Stimulated activated CD8-positive, alpha-beta memory T cell treated with anti-CD3 and anti-CD28 coated beads, Interleukin-7, amount 100 ng/mL, for 4 hours (primary cell): ENCODE measurements around the gene TMEM60.
"Not testable (repeated sequence)": the region's sequence is repeated elsewhere in the genome, so short reads cannot be mapped to it uniquely, and the experiment has no call there.

Experiments used
- DNase-seq, 2 donors: peaks; one replicate each; pipeline ENCODE4 v3.0.0-alpha.2; 2020; ENCODE audit warnings: low read depth in 2 of 2

Gene TMEM60, protein sequence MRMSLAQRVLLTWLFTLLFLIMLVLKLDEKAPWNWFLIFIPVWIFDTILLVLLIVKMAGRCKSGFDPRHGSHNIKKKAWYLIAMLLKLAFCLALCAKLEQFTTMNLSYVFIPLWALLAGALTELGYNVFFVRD

DNA sequence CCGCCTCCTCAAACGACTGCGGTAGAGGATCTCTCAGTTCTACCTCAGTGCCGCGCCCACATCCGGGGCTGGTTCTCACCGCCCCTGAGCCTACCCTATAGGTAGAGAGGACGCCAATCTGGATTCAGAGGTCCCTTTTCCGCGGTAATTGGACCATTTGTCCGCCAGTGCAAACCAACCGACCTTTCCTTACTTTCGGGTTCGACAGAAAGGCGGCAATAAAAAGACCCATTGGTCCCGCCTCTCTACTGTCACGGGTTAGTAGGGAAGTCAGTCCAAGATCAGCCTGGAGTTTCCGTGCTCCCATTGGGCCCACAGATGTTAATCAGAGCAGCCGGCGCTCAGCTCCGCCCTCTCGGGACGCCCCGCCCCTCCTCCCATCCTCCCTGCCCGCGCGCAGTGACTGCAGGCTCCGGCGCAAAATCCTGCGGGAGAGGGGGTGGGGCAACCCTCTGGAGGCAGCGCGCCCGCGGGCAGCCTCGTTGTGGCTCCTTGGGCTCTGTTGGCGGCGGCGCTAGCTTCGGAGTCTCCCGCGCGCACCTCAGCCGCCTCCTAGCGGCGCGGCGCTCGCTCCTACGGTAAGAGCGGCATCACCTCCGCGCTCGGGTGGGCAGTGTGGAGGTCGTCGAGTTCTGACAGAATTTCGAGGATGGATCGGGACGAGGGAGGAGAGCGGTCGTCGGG is at the start of gene TMEM60, which contains the start of gene PHTF2:
TMEM60 (minus strand) TSS at position 41 of the 684 bp plus-strand sequence. CDS start 4,061 bp downstream, outside the sequence.
PHTF2 (plus strand) TSS at position 380 of the 684 bp plus-strand sequence.
- DNase-seq = peak; percentile 91

DNA sequence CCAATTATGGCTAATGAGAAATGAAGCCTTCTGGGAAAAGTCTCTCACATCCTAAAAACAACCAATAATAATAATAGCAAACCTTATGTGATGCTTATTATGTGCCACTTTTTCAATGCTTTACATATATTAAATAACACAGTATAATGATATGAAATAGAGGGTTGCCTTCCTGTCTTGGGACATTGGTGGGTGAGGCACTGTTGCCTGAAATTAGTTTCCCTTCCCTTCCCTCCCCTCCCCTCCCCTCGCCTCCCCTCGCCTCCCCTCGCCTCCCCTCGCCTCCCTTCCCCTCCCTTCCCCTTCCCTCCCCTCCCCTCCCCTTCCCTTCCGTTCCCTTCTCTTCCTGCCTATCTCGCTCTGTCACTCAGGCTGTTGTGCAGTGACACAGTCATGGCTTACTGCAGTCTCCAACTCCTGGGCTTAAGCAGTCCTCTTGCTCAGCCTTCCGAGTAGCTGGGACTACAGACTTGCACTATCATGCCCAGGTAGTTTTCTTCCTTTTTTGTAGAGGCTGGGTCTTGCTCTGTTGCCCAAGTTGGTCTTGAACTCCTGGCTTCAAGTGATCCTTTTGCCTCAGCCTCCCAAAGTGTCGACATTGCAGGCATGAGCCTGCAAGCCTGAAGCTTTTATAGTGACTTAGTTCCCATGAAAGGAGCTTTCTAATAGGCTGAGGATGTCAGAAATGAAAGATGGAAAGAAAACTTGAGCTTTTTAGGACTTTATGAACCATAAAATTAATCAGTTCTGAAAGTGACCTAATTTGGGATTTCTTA is 48.3 kb upstream of the TMEM60 start:
- no peak for DNase-seq

DNA sequence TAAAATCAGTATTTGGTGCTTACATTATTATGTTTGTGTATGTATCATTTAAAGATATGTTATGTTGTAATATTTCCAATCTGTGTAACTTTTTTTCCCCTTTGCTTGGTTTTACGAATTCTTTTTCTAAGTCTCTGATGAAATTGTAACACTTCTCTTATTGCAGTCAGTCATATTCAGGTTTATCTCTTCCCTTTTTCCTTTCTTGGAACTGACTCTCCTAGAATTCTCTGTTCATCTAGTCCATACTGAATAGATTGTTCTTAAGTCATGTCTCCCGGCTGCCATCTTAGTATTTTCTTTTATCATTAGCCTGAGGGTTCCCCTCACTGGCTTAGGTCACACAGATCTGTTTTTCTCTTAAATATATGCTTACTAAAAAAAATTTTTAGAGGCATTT is 45.0 kb upstream of the TMEM60 start:
- no peak for DNase-seq

DNA sequence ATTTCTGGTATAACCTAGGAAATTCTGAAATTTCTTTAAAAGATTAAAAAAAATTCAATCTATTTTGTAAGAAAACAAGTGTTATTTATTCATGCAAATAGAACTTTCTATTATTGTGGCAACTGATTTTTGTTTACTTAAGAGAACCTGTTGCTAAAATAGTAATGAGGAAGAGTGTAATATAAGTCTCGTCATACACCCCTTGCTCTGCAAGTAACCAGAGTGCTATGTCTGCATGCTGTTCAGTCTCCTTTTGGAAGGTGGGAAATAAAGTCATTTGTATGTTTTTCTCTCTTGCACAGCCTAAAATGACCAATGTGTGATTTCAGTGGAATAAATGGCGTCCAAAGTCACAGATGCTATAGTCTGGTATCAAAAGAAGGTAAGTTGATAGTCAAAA is 41.7 kb upstream of the TMEM60 start:
- DNase-seq = no peak

DNA sequence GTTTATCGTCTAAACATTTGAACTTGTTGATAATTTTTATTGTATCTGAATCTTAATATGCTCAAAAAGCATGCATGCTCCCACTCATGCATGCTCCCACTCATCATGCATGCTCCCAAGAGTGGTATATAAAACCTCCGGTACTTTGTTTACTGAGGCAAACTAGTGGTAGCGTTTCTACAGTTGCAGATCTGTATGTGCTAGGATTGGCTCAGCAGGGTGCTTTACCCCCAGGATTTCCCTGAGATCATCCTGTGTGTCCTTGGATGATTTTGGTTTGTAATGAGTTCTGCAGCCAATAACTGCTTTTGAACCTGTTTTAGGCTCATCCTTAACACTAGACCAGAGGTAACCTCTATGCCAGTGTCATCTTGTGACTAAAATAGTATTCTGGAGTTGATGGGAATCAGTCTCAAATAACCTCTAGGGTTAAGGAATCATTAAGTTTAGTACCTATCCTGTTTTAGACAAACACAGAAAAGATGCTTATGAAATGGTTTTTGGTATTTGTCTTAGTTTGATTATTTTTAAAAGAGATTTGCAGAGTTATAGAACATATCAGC is 40.8 kb upstream of the TMEM60 start:
- DNase-seq = no peak

DNA sequence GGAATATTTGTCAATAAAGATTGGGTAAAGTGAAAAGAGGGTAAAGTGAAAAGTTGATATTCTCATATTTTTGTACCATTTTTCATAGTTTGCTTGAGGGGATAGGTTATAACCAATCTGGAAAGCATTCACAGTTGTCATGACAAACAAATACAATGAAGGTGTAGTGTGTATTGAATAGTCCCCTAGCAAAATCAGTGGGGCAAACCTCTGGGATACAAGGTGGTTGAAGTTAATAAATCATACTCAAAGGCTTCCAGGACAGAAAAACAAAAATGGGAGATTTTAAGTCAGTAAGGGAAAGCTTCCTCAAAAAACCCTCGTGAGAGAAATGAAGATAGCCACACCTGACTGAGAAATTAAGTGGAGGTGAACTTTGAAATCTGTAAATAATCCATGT is 39.7 kb upstream of the TMEM60 start:
- no peak for DNase-seq

DNA sequence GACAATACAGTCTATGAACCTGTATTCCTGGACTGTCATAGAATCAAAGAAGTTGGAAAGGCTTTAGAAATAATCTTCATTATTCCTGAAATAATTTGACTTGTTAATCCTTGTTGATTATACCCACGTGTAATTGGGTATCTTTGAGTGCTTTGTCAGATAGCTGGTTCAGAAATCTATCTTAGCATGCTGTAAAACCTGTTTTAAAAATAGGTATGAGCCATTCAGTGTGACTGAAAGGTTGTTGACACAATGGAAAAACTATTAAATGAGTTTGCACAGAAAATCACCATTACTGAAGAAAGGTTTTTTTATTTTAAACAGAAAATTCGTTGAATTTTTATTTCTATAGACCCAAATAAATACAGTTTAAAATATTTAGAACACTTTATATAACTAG is 39.0 kb upstream of the TMEM60 start:
- DNase-seq = no peak

DNA sequence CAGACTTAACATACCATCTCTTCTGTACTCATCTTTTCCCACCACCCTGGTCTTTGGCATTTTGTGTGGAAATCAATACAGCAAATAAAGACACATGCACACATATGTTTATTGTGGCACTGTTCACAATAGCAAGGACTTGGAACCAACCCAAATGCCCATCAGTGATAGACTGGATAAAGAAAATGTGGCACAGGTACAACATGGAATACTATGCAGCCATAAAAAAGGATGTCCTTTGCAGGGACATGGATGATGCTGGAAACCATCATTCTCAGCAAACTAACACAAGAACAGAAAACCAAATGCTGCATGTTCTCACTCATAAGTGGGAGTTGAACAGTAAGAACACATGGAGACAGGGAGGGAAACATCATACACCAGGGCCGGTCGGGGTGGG is 38.2 kb upstream of the TMEM60 start:
- not testable (repeated sequence) for DNase-seq

DNA sequence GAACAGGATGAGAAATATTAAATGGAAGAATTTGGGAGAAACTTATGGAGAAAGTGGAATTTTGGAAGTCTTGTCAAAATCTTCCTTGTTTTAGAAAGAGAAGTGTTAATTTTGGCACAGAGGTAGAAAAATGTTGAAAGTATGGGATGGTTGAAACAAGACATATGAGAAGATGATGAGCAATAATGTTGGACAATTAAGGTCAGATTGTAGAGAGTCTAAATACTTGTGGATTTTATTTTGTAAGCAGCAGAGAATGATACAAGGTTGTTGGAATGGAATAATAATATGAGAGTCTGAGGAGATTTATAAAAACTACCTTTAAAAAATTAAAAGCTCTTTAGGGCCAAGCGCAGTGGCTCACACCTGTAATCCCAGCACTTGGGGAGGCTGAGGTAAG is 34.9 kb upstream of the TMEM60 start:
- DNase-seq = no peak

DNA sequence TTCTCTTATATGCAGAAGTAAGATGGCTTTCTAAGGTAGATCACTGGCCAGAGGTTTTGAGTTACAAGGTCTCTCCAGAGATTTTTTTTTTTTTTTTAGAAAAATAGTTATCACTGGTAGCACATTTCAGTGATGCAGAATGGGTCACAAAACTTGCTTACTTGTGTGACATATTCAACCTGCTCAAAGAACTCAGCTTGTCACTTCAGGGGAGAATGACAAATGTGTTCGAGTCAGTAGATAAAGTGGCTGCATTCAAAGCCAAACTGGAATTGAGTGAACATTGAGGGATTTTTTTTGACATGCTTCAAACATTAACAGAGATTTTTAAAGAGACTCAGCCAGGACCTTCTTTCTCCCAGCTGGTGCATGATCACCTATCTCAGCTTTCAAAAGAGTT is 33.7 kb upstream of the TMEM60 start:
- DNase-seq = no peak

DNA sequence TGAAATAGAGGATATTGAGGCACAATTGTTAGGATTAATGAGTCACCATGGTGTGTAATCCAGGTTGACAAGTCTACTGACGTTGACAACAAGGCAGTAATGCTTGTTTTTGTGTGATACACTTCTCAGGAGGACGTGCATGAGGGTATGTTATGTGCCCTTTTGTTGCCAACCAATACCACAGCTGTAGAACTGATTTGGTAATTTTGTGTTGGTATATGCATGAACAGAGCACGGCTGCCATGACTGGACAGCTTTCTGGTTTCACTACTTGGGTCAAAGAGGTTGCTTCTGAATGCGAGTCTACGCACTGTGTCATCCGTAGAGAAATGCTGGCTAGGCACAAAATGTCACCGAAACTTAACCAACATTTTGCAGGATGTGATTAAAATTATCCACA is 33.2 kb upstream of the TMEM60 start:
- DNase-seq = no peak

DNA sequence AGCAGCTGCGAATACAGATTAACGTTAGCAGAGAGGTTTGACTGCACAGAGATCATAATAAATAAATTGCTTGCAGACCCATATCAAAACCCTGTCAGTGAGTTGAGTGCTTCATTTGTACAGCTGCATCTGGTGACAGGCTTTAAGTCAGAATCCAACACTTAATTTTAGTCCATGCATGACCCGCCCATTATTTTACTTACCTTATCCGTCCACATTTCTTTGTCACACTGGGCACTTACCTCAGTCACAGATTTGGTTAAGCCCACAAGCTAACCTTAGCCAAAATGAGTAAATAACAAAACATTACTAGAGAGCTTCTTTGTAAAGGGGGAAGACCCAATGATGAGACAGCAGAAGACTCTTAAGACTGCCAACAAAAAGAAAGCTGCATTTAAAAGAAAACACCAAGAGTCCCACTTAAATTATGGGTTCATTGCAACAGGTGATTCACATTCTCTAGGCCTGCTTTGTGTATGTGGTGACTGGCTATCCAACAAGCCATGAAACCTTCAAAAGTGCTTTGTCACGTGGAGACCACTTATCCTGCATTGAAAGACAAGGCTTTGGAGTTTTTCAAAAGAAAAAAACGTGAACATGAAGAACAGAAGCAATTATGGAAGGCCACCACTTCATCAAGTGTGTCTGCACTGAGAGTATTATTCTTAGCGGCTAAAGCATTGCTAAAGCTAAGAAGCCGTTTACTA is 32.6 kb upstream of the TMEM60 start:
- DNase-seq = no peak

DNA sequence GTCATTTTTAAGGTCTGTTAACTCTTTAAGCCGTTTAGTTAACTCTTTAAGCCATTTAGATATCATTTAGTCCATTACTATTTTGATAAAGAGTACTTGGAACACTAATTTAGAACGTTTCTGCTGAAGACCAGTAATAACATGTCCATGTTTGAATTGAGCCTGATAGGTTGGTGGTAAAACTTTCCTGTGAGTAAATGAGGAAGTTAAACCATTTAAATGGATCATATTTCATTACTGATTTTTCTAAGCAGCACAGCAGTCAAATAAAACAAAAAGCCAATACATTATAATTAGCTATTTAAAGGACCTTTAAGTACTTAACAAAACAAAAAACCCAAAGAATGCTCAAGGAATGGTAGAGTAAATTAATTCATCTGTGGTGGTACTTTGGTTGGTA is 29.8 kb upstream of the TMEM60 start:
- no peak for DNase-seq

DNA sequence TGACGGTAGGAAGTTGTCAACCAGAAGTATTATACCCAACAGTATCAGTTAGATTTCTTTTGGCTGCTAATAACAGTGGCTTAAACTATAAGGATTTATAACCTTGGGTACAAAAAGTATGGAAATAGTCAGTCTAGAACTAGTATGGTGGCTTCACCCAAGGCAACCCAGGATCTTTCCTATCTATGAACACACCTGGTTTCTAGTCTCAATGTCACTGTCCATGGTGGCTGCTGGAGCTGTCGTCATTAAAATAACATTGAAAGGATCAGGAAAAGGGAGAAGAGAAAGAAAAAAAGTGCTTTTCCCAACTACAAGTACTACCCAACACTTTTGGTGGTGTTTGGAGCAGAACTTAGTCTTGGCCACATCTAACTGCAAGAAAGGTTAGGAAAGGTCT is 28.1 kb upstream of the TMEM60 start:
- DNase-seq = no peak

DNA sequence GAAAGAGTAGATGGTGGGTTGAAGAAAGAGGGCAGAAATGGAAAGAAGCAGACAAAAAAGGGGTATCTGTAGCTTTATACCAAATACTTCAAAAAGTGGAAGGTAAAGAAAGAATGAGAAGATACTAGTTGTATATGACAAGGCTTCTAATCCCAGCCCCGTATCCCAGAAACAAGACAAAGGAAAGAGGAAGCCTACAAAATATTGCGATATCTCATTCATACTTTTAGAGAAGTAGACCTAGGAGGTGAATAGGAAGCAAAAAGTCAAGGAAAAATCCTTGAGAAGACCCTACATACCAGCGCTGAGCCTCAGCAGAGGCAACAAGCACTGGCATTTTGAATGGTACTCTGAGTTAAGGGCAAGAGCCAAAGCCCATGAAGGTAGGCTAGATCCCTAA is 26.9 kb upstream of the TMEM60 start:
- DNase-seq = no peak

DNA sequence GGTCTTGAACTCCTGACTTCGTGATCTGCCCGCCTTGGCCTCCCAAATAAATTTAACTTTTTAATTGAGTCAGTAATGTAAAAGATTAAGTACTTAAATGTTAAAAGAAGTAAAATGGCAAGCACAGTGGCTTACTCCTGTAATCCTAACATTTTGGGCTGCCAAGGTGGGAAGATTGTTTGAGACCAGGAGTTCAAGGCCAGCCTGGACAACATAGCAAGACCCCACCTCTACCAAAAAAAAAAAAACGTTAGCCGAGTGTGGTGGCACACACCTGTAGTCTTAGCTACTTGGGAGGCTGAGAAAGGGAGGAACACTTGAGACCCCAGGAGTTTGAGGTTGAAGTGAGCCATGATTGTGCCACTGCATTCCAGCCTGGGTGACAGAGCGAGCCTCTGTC is 26.4 kb upstream of the TMEM60 start:
- DNase-seq = no peak

DNA sequence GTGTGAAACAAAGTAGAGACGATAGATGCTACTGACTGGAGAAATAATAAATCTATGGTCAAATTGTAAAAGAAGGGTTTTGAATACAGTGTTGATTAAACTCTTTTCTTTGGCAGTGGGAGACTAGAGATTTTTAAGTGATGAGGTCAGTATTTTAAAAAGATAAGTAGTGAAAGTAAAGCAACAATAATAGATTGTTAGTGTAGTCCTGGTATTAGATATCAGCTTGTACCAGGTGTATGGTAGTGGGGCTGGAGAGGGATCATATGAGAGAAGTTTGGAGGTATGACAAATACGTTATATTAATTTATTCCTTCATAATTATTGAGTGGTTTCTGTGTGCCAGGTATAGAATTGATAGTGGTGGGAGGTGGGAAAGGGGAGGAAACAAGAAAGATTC is 25.6 kb upstream of the TMEM60 start:
- DNase-seq = no peak

DNA sequence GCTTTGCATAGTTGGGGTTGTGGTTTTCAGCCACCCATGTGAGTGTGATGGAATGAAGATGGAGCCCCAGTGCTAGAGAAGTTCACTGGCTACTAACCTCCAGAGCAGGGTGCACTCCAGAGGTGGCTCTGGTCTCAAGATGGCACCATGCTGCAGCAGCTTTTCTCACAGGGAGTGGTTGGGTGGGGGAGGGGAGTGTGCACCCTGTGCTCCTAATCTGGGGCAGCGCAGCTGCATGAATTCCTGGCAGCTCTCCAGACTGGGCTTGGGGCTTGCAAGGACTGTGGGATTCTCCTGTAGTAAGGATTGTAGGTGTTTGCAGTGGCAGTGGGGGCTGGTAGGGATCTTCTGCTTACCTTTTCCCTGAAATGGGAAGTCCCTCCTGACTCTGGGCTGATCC is 24.0 kb upstream of the TMEM60 start:
- DNase-seq = no peak

DNA sequence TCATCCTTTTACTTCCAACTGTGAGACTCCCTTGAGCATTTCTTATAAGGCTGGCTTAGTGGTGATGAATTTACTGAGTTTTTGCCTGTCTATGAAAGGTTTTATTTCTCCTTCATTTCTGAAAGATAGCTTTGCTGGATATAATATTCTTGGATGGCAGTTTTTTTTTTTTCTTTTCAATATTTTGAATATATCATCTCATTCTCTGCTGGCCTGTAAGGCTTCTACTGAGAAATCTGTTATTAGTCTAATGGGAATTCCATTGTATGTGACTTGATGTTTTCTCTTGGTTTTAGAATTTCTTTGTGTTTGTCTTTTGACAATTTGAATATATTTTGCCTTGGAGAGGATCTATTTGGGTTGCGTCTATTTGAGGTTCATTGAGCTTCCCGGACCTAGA is 22.7 kb upstream of the TMEM60 start:
- no peak for DNase-seq

DNA sequence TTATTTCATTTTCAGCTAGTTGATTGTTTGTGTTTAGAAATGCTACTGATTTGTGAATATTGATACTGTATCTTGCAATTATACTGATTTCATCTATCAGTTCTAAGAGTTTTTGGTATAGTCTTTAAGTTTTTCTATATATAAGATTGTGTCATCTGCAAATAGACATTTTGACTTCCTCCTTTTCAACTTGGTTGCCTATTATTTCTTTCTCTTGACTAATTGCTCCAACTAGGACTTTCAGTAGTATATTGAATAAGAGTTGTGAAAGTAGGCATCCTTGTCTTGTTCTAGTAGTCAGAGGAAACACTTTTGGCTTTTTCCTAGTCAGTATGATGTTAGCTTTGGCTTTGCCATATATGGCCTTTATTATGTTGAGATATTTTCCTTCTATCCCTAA is 20.8 kb upstream of the TMEM60 start:
- DNase-seq = no peak

DNA sequence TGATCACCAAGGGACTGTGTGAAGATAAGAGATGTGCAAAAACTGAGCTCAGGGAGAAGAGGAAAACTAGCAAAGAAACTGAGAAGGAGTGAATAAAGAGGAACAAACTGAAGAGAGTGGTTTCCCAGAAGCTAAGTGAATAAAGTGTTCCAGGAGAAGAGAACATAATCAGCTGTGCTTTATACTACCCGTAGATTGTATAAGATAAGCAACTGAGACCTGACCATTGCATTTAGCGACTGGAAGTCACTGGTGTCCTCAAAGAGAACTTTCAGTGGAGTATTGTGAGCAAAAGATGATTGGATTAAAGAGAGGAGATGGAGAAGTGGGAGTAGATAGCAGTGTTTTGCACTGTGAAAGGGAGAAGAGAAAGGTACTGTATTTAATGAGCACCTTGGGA is 14.9 kb upstream of the TMEM60 start:
- DNase-seq = no peak

DNA sequence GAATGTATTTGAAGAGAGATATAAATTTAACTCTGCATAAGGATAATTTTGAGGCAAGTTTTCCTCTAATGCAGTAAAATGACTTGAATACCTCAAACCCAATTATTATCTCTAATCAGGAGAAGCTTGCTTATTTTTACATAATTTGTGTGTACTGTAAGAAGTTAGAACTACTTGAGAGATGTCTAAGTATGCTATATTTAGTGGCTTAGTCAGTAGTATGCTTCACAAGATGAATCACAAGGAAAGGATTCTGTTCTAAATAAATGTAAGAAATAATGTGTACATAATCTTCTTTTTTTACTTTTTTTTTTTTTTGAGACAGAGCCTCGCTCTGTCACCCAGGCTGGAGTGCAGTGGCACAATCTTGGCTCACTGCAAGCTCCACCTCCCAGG is 14.1 kb upstream of the TMEM60 start:
- DNase-seq = no peak
